SK-N-MC (cell line): Measurements from ENCODE around the gene HK1.

Experiments used
- EZH2 ChIP-seq: fragments of 200-600 bp; sonication (generic); IDR thresholded peaks from one replicate; pipeline ENCODE4 v1.6.1; 2017; ENCODE audit warnings: antibody characterized with exemption
- FOXP2 ChIP-seq: optimal IDR thresholded peaks from 2 replicates; pipeline ENCODE3; 2011; ENCODE audit warnings: mild to moderate bottlenecking, moderate library complexity; ENCODE audit not compliant: insufficient read depth; ENCODE audit errors: extremely low read length, control extremely low read depth
- POLR2AphosphoS5 ChIP-seq: IDR thresholded peaks from 2 replicates; pipeline ENCODE4 v1.6.1; 2012; ENCODE audit warnings: mild to moderate bottlenecking, low read depth, low read length, borderline replicate concordance

DNA sequence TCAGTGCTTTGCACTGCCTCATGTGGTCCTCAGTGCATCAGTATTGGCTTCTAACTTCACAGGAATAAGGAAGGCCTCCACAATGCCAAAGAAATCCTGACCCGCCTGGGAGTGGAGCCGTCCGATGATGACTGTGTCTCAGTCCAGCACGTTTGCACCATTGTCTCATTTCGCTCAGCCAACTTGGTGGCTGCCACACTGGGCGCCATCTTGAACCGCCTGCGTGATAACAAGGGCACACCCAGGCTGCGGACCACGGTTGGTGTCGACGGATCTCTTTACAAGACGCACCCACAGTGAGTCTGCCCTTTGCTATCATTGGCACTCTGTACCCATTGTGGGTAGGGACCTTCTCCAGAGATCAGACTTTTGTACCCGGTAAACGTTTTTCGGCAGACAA lies 101.5 kb downstream of the HK1 start:
- TF ChIP-seq POLR2AphosphoS5, result no peak
- TF ChIP-seq EZH2, result no peak
- TF ChIP-seq FOXP2, result no peak
